Large intestine (tissue), 3 donors: ENCODE results near the gene KIAA0513. TPM values are rescaled to one million over a fixed set of nuclear protein-coding genes. Genes with fewer than 3 reads are reported as not detected.
"Not testable (repeated sequence)": the region's sequence is repeated elsewhere in the genome, so short reads cannot be mapped to it uniquely, and the experiment has no call there.

Experiments
- DNase-seq, 2 donors: peaks; one replicate each; pipeline versions ENCODE4 v3.0.0 to v3.0.0-alpha.2; 2013
- H3K27ac ChIP-seq: one replicate; pipeline ENCODE4 v1.5.1; 2013; ENCODE audit warnings: low read length
- H3K27me3 ChIP-seq: 2 replicates; pipeline ENCODE4 v1.6.1; 2013; ENCODE audit warnings: low read length; ENCODE audit not compliant: control insufficient read depth, insufficient read depth
- H3K36me3 ChIP-seq: 2 replicates; pipeline ENCODE4 v1.6.1; 2013; ENCODE audit warnings: low read length; ENCODE audit not compliant: control insufficient read depth, insufficient read depth
- H3K4me1 ChIP-seq: one replicate; pipeline ENCODE4 v1.6.1; 2013; ENCODE audit warnings: low read length; ENCODE audit not compliant: control insufficient read depth, insufficient read depth
- H3K4me3 ChIP-seq: one replicate; pipeline ENCODE4 v1.5.1; 2013; ENCODE audit warnings: low read length
- H3K9me3 ChIP-seq: one replicate; pipeline ENCODE4 v1.6.1; 2013; ENCODE audit warnings: mild to moderate bottlenecking, low read depth, low read length, moderate library complexity; ENCODE audit not compliant: control insufficient read depth
- WGBS: methylation state at CpG from one replicate; pipeline ENCODE4 v1.1.5; 2013; ENCODE audit warnings: low lambda C conversion rate; ENCODE audit not compliant: insufficient coverage; 5-methylcytosine and 5-hydroxymethylcytosine counted together
- polyA plus RNA-seq: library from polyadenylated mRNA; unstranded; fragments of 120-200 nt; gene quantifications from one replicate; pipeline ENCODE4 v1.2.1, GENCODE V29; 2013

The KIAA0513 gene
- polyA plus RNA-seq, 1 donor, result 4.7 TPM

DNA sequence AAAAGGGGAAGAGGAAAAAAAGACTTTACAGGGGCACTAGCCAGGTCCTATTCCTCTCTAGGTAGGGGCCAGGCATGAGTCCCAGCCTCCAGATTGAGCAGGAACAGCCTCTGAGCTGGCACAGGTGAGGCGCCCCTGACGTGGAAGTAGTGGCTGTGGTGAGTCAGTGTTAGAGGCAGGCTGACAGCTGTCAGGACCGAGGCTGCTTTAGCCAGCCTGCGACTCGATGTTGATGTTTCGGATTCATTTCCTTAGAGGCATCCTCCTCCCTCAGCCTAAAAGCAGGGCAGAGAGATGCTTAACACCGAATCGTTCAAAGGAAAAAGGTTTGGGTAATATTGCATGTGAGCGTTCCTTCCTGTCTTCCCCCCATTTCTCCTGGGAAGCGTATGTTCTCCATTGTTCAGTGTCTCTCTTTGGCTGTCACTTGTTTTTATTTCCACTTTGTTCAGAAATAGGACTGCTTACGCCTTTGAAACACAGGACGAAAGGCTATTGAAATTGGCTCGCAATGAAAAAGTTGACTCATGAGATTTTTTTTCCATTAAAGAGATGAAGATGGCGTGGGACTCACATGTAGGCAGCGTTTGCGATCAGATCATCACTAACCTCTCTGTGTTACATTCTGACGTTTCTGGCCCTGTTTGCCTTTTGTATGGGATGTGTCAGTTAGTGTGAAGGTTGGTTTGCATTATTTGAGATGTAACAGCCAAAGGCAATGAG is 1.3 kb downstream of the KIAA0513 start:
- DNase-seq, result peak in 1 of 2 donors; percentile 29
- peaks cover 18% of the 10 kb centered on the region for H3K4me1 ChIP-seq
- H3K4me3 ChIP-seq, result no peak overlapping the region
- 81% methylated on average over 5 of the region's 17 CpGs for whole genome bisulfite sequencing
- H3K9me3 ChIP-seq, result no peaks in the 10 kb centered on the region
- H3K36me3 ChIP-seq, result no peaks in the 10 kb centered on the region
- H3K27me3 ChIP-seq, result peaks cover 13% of the 10 kb centered on the region
- H3K27ac ChIP-seq, result no peak overlapping the region

DNA sequence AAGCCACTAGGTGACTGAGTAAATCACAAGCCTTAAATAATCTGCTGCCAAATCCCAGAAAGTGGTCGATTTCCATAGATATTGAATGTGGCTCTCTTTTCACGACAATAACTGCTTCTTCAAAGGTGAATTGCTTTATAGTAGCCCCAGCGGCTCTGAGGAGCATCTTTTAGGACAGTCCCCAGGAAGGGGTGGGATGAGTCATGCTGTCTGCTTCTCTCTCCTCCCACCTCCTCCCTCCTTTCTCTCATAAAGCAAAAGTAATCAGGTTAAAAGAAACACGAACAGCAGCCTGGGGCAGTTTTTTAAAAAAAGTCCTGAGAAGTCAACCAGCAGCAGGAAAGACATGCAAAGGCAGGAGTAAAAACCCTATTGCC is 1.8 kb downstream of the KIAA0513 start:
- peaks cover 18% of the 10 kb centered on the region for H3K4me1 ChIP-seq
- no peaks in the 10 kb centered on the region for H3K9me3 ChIP-seq
- H3K27me3 ChIP-seq, result peaks cover 13% of the 10 kb centered on the region
- DNase-seq, result no peak
- no peak overlapping the region for H3K27ac ChIP-seq
- no peak overlapping the region for H3K4me3 ChIP-seq
- WGBS, result no CpG with 5 or more reads among the region's 4 CpGs
- no peaks in the 10 kb centered on the region for H3K36me3 ChIP-seq

- DNase-seq, result no peak
- no peak overlapping the region for H3K4me3 ChIP-seq
- H3K4me1 ChIP-seq, result peaks cover 18% of the 10 kb centered on the region
- no peak overlapping the region for H3K27ac ChIP-seq
- no peaks in the 10 kb centered on the region for H3K36me3 ChIP-seq
- H3K27me3 ChIP-seq, result peaks cover 13% of the 10 kb centered on the region
- 73% methylated on average over 4 of the region's 16 CpGs for WGBS
- no peaks in the 10 kb centered on the region for H3K9me3 ChIP-seq
Measured at GRCh38 chr16:85029981-85030401, 2.4 kb downstream of the KIAA0513 start.

GRCh38 chr16:85031451-85031850 is 3.9 kb downstream of the KIAA0513 start:
- H3K27ac ChIP-seq, result no peak overlapping the region
- no CpG with 5 or more reads among the region's 5 CpGs for WGBS
- DNase-seq, result no peak

DNA sequence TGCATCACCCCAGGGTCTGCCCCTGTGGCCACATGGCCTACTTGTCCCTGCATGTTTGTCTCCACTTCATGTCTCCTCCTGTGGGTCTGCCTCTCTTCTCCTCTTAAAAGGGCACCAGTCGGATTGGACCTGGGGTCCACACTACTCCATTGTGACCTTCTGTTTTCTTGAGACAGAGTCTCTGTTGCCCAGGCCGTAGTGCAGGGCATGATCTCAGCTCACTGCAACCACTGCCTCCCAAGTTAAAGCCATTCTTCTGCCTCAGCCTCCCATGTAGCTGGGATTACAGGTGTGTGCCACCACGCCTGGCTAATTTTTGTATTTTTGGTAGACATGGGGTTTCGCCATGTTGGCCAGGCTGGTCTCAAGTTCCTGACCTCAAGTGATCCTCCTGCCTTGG is 4.6 kb downstream of the KIAA0513 start:
- H3K4me3 ChIP-seq, H3K9me3 ChIP-seq, H3K36me3 ChIP-seq, H3K4me1 ChIP-seq, H3K27ac ChIP-seq, DNase-seq: not testable (repeated sequence)
- H3K27me3 ChIP-seq, result peaks cover 13% of the 10 kb centered on the region
- no CpG with 5 or more reads among the region's 4 CpGs for WGBS

More at GRCh38 chr16:85031451-85031850, 3.9 kb downstream of the KIAA0513 start:
- H3K4me1 ChIP-seq, result peaks cover 12% of the 10 kb centered on the region
- no peak overlapping the region for H3K4me3 ChIP-seq
- no peaks in the 10 kb centered on the region for H3K9me3 ChIP-seq
- H3K36me3 ChIP-seq, result no peaks in the 10 kb centered on the region
- H3K27me3 ChIP-seq, result peaks cover 13% of the 10 kb centered on the region

GRCh38 chr16:85033171-85033570 is 5.6 kb downstream of the KIAA0513 start:
- Histone ChIP-seq H3K4me1 (peaks cover 4% of the 10 kb centered on the region), H3K4me3 (no peak overlapping the region), H3K27ac (no peak overlapping the region), H3K9me3 (no peaks in the 10 kb centered on the region), H3K36me3 (no peaks in the 10 kb centered on the region), H3K27me3 (peaks cover 11% of the 10 kb centered on the region)
- DNase-seq, result no peak
- WGBS, result no CpG with 5 or more reads among the region's 17 CpGs

DNA sequence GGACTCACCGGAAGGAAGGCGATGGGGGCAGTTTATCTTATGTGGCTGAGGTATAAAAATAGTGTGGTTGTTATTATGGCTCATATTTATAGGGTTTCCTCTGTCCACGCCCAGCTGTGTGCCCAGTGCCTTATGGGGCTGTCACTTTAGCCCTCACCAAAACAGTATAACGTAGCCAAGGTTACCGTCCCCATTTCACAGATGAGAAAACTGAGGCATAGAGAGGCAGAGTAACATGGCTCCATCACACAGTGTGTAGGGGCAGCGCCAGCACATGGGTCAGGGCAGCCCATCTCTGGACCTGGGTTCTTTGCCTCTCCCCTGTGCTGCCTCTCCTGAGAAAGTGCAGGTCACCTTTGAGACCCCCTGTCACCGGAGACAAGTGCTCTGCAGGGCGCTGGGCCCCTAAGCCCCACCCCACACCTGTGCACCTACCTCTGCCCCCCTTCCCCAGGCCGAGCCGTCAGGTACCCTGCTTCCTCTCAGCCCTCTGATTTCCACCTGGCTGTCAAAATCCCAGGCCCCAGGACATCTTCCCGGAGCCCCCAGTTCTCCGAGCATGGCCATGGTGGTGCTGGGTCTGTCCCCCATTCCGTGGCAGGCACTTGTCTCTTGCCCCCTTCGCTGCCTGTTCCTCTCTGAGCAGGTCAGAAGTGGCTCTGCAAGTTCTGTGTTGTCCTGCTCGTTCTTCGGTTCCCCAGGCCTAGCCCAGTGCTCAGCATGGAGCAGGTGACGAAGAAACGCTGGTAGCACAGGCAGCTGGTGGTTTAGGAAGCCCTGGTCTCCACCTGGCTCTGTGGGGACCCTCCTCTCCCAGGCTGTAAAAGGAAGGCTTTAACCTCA is 7.2 kb downstream of the KIAA0513 start:
- H3K4me3 ChIP-seq, result no peak overlapping the region
- H3K27me3 ChIP-seq, result peaks cover 3% of the 10 kb centered on the region
- WGBS, result no CpG with 5 or more reads among the region's 18 CpGs
- H3K4me1 ChIP-seq, result no peaks in the 10 kb centered on the region
- H3K36me3 ChIP-seq, result no peaks in the 10 kb centered on the region
- no peaks in the 10 kb centered on the region for H3K9me3 ChIP-seq
- no peak for DNase-seq
- H3K27ac ChIP-seq, result no peak overlapping the region

DNA sequence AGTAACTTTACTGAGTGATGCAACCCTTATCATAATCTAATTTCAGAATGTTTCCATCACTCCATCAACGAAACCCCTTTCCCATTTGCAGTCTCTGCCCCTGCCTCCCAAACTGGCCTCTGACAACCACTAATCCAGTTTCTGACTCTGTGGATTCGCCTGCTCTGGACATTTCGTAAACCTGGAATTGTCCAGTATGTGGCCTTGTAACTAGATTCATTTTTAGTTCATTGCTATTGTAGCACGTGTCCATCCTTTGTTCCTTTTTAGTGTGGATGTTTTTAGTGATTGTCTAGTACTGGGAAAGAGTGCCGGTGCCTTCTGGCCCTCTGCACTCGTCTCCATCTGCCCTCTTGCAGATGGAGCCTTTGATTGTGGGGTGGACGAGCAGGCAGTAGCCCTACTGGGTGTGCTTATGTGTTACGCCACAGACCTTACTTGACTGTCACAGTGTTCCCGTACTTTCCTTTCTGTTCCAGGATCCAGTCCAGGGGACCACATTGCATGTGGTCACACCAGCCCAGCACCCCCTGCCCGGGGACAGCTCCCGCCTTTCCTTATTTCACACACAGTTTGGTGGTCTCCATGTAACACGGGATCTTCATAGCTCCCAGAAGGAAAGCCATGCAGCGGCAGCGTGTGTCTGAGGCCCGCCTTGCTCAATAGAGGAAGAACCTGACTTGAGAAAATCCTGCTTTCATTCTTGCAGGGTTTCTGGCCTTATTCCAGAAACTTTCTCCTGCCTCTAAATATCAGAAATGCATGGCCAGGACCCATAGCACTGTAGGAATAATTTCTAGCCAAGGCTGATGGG is 8.8 kb downstream of the KIAA0513 start:
- no peak for DNase-seq
- no peak overlapping the region for H3K4me3 ChIP-seq
- no peaks in the 10 kb centered on the region for H3K4me1 ChIP-seq
- H3K36me3 ChIP-seq, result no peaks in the 10 kb centered on the region
- H3K9me3 ChIP-seq, result no peaks in the 10 kb centered on the region
- H3K27me3 ChIP-seq, result no peaks in the 10 kb centered on the region
- H3K27ac ChIP-seq, result no peak overlapping the region
- 100% methylated on average over 1 of the region's 15 CpGs for WGBS

GRCh38 chr16:85037050-85037410 is 9.4 kb downstream of the KIAA0513 start:
- Histone ChIP-seq H3K9me3 (no peaks in the 10 kb centered on the region), H3K27ac (no peak overlapping the region), H3K27me3 (no peaks in the 10 kb centered on the region), H3K36me3 (no peaks in the 10 kb centered on the region), H3K4me1 (no peaks in the 10 kb centered on the region), H3K4me3 (no peak overlapping the region)
- DNase-seq, result no peak
- no CpG with 5 or more reads among the region's 7 CpGs for WGBS

GRCh38 chr16:85037721-85038120 is 10.1 kb downstream of the KIAA0513 start:
- no peak for DNase-seq
- H3K9me3 ChIP-seq, result no peaks in the 10 kb centered on the region

More at GRCh38 chr16:85037721-85038120, 10.1 kb downstream of the KIAA0513 start:
- no peaks in the 10 kb centered on the region for H3K27me3 ChIP-seq
- no peaks in the 10 kb centered on the region for H3K36me3 ChIP-seq
- no peaks in the 10 kb centered on the region for H3K4me1 ChIP-seq
- no peak overlapping the region for H3K27ac ChIP-seq
- 80% methylated on average over 1 of the region's 5 CpGs for whole genome bisulfite sequencing
- no peak overlapping the region for H3K4me3 ChIP-seq
